HCT116 (cell line): Measurements from ENCODE around the gene VSNL1. TPM values are rescaled to one million over a fixed set of nuclear protein-coding genes. Genes with fewer than 3 reads are reported as not detected.

ENCODE experiments used
- ATAC-seq: fragments of 200-7000 bp; cut with Tn5 transposase; 2 replicates; pipeline ENCODE4 v1.9.1; 2020; ENCODE audit warnings: mild to moderate bottlenecking, moderate library complexity
- BruUV-seq: library from RNA; stranded (reverse); fragments of 400-500 nt; replicated peaks from 2 replicates; lab custom pipeline; 2021; lab: Mats Ljungman, UMichigan
- CTCF ChIA-PET: fragments of 300-600 bp; sonication (Branson Sonifier 250); formaldehyde crosslinking; loops from one replicate; lab custom pipeline; 2021; ENCODE audit warnings: antibody characterized with exemption; lab: Charles Lee
- POLR2A ChIA-PET: fragments of 300-600, 350-600 bp; sonication (Branson Sonifier 250); formaldehyde crosslinking; loops from one replicate; lab custom pipeline; 2021; ENCODE audit warnings: antibody characterized with exemption; lab: Charles Lee
- RAD21 ChIA-PET, 2 experiments: fragments of 300-600 bp; sonication (Branson Sonifier 250); formaldehyde crosslinking; loops; one replicate each; lab custom pipeline; 2023; ENCODE audit warnings: low total read pairs in 2 of 2; ENCODE audit not compliant: uncharacterized antibody in 2 of 2, unreplicated experiment in 2 of 2, low non-redundant PET in 1 of 2; lab: Charles Lee
- DNase-seq: peaks from one replicate; pipeline ENCODE4 v3.0.0-alpha.2; 2010; ENCODE audit warnings: low read depth, low spot score
- H2AFZ ChIP-seq: fragments of 200-600 bp; shearing (Covaris generic), sonication (generic); 2 replicates; pipeline ENCODE4 v1.6.1; 2017; ENCODE audit warnings: low read depth, mixed run types, mixed read lengths, antibody characterized with exemption, low read length; ENCODE audit not compliant: poor library complexity, severe bottlenecking
- H3K27ac ChIP-seq: 2 replicates; pipeline ENCODE4 v1.5.1; 2012; ENCODE audit warnings: low read depth, low read length
- H3K27me3 ChIP-seq: fragments of 200-600 bp; sonication (generic); 2 replicates; pipeline ENCODE4 v1.6.1; 2016; ENCODE audit warnings: mixed run types, low read length, mixed read lengths; ENCODE audit not compliant: insufficient read depth
- H3K36me3 ChIP-seq, 2 experiments: fragments of 200-500 bp in 1 of 2; fragments of 200-600 bp in 1 of 2; sonication (Bioruptor generic) in 1 of 2; sonication (generic) in 1 of 2; 2 replicates each; pipeline versions ENCODE4 v1.5.1 to v1.6.1; 2014 to 2016; ENCODE audit warnings: low read length in 2 of 2, inconsistent platforms in 1 of 2, mixed read lengths in 1 of 2, mixed run types in 1 of 2; ENCODE audit not compliant: insufficient read depth in 2 of 2, control insufficient read depth in 1 of 2
- H3K4me1 ChIP-seq, 2 experiments: fragments of 200-600 bp in 1 of 2; sonication (generic) in 1 of 2; 2 replicates each; pipeline versions ENCODE4 v1.5.1 to v1.6.1; 2012 to 2017; ENCODE audit warnings: low read length in 2 of 2, inconsistent platforms in 1 of 2, mild to moderate bottlenecking in 1 of 2, mixed read lengths in 1 of 2, mixed run types in 1 of 2, moderate library complexity in 1 of 2; ENCODE audit not compliant: insufficient read depth in 2 of 2, control insufficient read depth in 1 of 2
- H3K4me2 ChIP-seq: fragments of 200-600 bp; sonication (generic); 2 replicates; pipeline ENCODE4 v1.6.1; 2017; ENCODE audit warnings: mixed run types, low read length, mixed read lengths
- H3K4me3 ChIP-seq, 2 experiments: fragments of 200-600 bp in 1 of 2; sonication (generic) in 1 of 2; replicated peaks in 1 of 2; 2 replicates each; pipeline ENCODE4 v1.5.1; 2011 to 2016; ENCODE audit warnings: low read length in 2 of 2, control low read depth in 1 of 2, low read depth in 1 of 2, mild to moderate bottlenecking in 1 of 2, mixed read lengths in 1 of 2, mixed run types in 1 of 2
- H3K79me2 ChIP-seq: fragments of 200-600 bp; sonication (generic); 2 replicates; pipeline ENCODE4 v1.6.1; 2017; ENCODE audit warnings: mild to moderate bottlenecking, mixed run types, low read length, moderate library complexity, mixed read lengths; ENCODE audit not compliant: insufficient read depth
- H3K9ac ChIP-seq: fragments of 200-600 bp; sonication (generic); 2 replicates; pipeline ENCODE4 v1.6.1; 2016; ENCODE audit warnings: low read length, mixed read lengths
- H3K9me2 ChIP-seq: fragments of 200-600 bp; sonication (generic), shearing (Covaris generic); 2 replicates; pipeline ENCODE4 v1.6.1; 2017; ENCODE audit warnings: mixed run types, mild to moderate bottlenecking, moderate library complexity; ENCODE audit not compliant: insufficient read depth
- H3K9me3 ChIP-seq, 2 experiments: fragments of 200-500 bp in 1 of 2; fragments of 200-600 bp in 1 of 2; sonication (Bioruptor generic) in 1 of 2; sonication (generic) in 1 of 2; 2 replicates each; pipeline ENCODE4 v1.6.1; 2014 to 2017; ENCODE audit warnings: low read length in 2 of 2, mixed read lengths in 2 of 2, inconsistent platforms in 1 of 2, low read depth in 1 of 2, mild to moderate bottlenecking in 1 of 2, mixed run types in 1 of 2, moderate library complexity in 1 of 2; ENCODE audit not compliant: control insufficient read depth in 1 of 2, insufficient read depth in 1 of 2
- H4K20me1 ChIP-seq: fragments of 200-600 bp; sonication (generic), shearing (Covaris generic); 2 replicates; pipeline ENCODE4 v1.6.1; 2017; ENCODE audit warnings: mixed run types, mild to moderate bottlenecking, moderate library complexity; ENCODE audit not compliant: insufficient read depth
- CBX3 ChIP-seq: IDR thresholded peaks from 2 replicates; pipeline ENCODE4 v1.6.1; 2012; ENCODE audit warnings: low read depth
- EGR1 ChIP-seq: IDR thresholded peaks from 2 replicates; pipeline ENCODE4 v1.6.1; 2012; ENCODE audit warnings: low read depth
- ELF1 ChIP-seq: IDR thresholded peaks from 2 replicates; pipeline ENCODE4 v1.6.1; 2012; ENCODE audit warnings: low read depth, borderline replicate concordance
- EZH2 ChIP-seq: fragments of 200-600 bp; sonication (generic); IDR thresholded peaks from 2 replicates; pipeline ENCODE4 v1.6.1; 2017; ENCODE audit warnings: antibody characterized with exemption, mixed run types
- EZH2phosphoT487 ChIP-seq: fragments of 200-600 bp; IDR thresholded peaks from 2 replicates; pipeline ENCODE4 v1.6.1; 2018; ENCODE audit warnings: antibody characterized with exemption, borderline replicate concordance
- FOSL1 ChIP-seq: IDR thresholded peaks from 2 replicates; pipeline ENCODE4 v1.6.1; 2012; ENCODE audit warnings: low read depth
- JUND ChIP-seq: IDR thresholded peaks from 2 replicates; pipeline ENCODE4 v1.6.1; 2012
- POLR2A ChIP-seq: IDR thresholded peaks from 2 replicates; pipeline ENCODE4 v1.7.0; 2011; ENCODE audit warnings: borderline replicate concordance; ENCODE audit not compliant: insufficient read depth, insufficient read length; ENCODE audit errors: extremely low read depth
- POLR2AphosphoS5 ChIP-seq: IDR thresholded peaks from 2 replicates; pipeline ENCODE4 v1.6.1; 2011; ENCODE audit warnings: mild to moderate bottlenecking, low read depth, low read length, moderate library complexity
- RAD21 ChIP-seq: IDR thresholded peaks from 2 replicates; pipeline ENCODE4 v1.6.1; 2012; ENCODE audit warnings: low read depth, mild to moderate bottlenecking
- SIN3A ChIP-seq: IDR thresholded peaks from 2 replicates; pipeline ENCODE4 v1.6.1; 2012; ENCODE audit warnings: low read depth
- SRF ChIP-seq: IDR thresholded peaks from 2 replicates; pipeline ENCODE4 v1.6.1; 2012; ENCODE audit warnings: low read depth
- TCF7L2 ChIP-seq: IDR thresholded peaks from 2 replicates; pipeline ENCODE4 v1.7.0; 2011; ENCODE audit warnings: borderline replicate concordance, inconsistent platforms; ENCODE audit not compliant: insufficient read depth, insufficient read length; ENCODE audit errors: extremely low read depth
- YY1 ChIP-seq: IDR thresholded peaks from 2 replicates; pipeline ENCODE4 v1.6.1; 2011; ENCODE audit warnings: low read length, low read depth, moderate library complexity, mild to moderate bottlenecking; ENCODE audit not compliant: insufficient replicate concordance; ENCODE audit errors: extremely low read depth
- ZFX ChIP-seq: fragments of 450-650 bp; IDR thresholded peaks from 2 replicates; pipeline ENCODE4 v1.6.1; 2017
- ZNF274 ChIP-seq: fragments of 200-500 bp; sonication (Bioruptor generic); IDR thresholded peaks from 2 replicates; pipeline ENCODE4 v1.6.1; 2014; ENCODE audit warnings: mild to moderate bottlenecking, low read depth, low read length, inconsistent platforms
- intact Hi-C: fragments of 100-400 bp; cut with micrococcal nuclease; formaldehyde crosslinking; loops from 2 replicates; pipeline ENCODE4 v1.10.0; 2022
- total RNA-seq: library from RNA; stranded (reverse); gene quantifications from one replicate; pipeline ENCODE4 v1.2.1, GENCODE V29; 2021; ENCODE audit not compliant: unreplicated experiment
- TF ChIP-seq, protein P1 (sequence below): IDR thresholded peaks from 2 replicates; pipeline ENCODE4 v1.6.1; 2011; ENCODE audit warnings: mild to moderate bottlenecking, low read length, moderate library complexity; ENCODE audit not compliant: insufficient replicate concordance; ENCODE audit errors: extremely low read depth
- TF ChIP-seq, protein P2 (sequence below), 3 experiments: fragments of 200-600 bp in 1 of 3; sonication (generic) in 1 of 3; IDR thresholded peaks in 2 of 3; conservative IDR thresholded peaks in 1 of 3; 2 replicates each; pipeline ENCODE4 v1.5.1; 2012 to 2017; ENCODE audit warnings: low read depth in 2 of 3, low read length in 2 of 3, antibody characterized with exemption in 1 of 3, borderline replicate concordance in 1 of 3, control low read depth in 1 of 3, mild to moderate bottlenecking in 1 of 3, mixed read lengths in 1 of 3, mixed run types in 1 of 3, moderate library complexity in 1 of 3; ENCODE audit not compliant: insufficient read depth in 1 of 3
- TF ChIP-seq, protein P3 (sequence below): IDR thresholded peaks from 2 replicates; pipeline ENCODE4 v1.6.1; 2012; ENCODE audit warnings: low read depth
- TF ChIP-seq, protein P4 (sequence below): IDR thresholded peaks from 2 replicates; pipeline ENCODE4 v1.6.1; 2012

The VSNL1 gene
- total RNA-seq, 1 experiment from 2014 or later: 4.6 TPM

DNA sequence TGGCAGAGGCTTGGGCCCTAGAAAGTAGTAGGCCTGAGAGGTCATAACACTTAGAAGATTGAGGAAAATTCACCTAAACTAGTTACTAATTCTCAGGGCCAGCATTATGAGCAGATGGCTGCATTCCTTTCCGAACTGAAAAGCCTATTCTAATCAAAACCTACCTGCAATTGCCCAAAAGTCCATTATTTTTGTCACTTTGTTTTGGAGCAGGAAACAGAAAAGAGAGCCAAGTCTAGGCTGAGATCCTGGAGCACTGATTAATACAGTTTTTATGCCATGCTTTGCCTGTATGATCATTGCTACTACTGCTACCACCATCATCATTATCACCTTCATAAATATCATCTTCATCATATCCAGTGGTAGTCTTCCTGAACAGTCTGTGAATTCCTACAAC is 14.7 kb downstream of the VSNL1 start:
- POLR2A ChIA-PET: no interaction called here
- Histone ChIP-seq H3K9me3 (no peaks in the 10 kb centered on the region), H3K4me1 (no peaks in the 10 kb centered on the region; a peak in 1 of 4 replicates), H3K79me2 (no peaks in the 10 kb centered on the region), H4K20me1 (no peaks in the 10 kb centered on the region), H2AFZ (no peak overlapping the region), H3K36me3 (no peaks in the 10 kb centered on the region), H3K27ac (no peak overlapping the region), H3K9me2 (no peaks in the 10 kb centered on the region), H3K27me3 (no peaks in the 10 kb centered on the region), H3K4me2 (no peak overlapping the region), H3K4me3 (no peak overlapping the region), H3K9ac (no peak overlapping the region)
- CTCF ChIA-PET: no interaction called here
- TF ChIP-seq, protein P1, sequence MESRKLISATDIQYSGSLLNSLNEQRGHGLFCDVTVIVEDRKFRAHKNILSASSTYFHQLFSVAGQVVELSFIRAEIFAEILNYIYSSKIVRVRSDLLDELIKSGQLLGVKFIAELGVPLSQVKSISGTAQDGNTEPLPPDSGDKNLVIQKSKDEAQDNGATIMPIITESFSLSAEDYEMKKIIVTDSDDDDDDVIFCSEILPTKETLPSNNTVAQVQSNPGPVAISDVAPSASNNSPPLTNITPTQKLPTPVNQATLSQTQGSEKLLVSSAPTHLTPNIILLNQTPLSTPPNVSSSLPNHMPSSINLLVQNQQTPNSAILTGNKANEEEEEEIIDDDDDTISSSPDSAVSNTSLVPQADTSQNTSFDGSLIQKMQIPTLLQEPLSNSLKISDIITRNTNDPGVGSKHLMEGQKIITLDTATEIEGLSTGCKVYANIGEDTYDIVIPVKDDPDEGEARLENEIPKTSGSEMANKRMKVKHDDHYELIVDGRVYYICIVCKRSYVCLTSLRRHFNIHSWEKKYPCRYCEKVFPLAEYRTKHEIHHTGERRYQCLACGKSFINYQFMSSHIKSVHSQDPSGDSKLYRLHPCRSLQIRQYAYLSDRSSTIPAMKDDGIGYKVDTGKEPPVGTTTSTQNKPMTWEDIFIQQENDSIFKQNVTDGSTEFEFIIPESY: no peak
- TF ChIP-seq, protein P2, sequence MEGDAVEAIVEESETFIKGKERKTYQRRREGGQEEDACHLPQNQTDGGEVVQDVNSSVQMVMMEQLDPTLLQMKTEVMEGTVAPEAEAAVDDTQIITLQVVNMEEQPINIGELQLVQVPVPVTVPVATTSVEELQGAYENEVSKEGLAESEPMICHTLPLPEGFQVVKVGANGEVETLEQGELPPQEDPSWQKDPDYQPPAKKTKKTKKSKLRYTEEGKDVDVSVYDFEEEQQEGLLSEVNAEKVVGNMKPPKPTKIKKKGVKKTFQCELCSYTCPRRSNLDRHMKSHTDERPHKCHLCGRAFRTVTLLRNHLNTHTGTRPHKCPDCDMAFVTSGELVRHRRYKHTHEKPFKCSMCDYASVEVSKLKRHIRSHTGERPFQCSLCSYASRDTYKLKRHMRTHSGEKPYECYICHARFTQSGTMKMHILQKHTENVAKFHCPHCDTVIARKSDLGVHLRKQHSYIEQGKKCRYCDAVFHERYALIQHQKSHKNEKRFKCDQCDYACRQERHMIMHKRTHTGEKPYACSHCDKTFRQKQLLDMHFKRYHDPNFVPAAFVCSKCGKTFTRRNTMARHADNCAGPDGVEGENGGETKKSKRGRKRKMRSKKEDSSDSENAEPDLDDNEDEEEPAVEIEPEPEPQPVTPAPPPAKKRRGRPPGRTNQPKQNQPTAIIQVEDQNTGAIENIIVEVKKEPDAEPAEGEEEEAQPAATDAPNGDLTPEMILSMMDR (IDR thresholded peaks at IDR 0.05 in 2 of 3, conservative IDR thresholded peaks at IDR 0.05 in 1 of 3; ENCODE audit: borderline replicate concordance in 1 of 3, insufficient read depth in 1 of 3, low read depth in 2 of 3, low read length in 2 of 3): no peak
- TF ChIP-seq ELF1 (no peak), TCF7L2 (no peak), POLR2AphosphoS5 (no peak), YY1 (no peak), ZFX (no peak), RAD21 (no peak), ZNF274 (no peak), SIN3A (no peak), CBX3 (no peak), FOSL1 (no peak), JUND (no peak), SRF (no peak), EZH2 (no peak), POLR2A (no peak), EZH2phosphoT487 (no peak), EGR1 (no peak)
- TF ChIP-seq, protein P3, sequence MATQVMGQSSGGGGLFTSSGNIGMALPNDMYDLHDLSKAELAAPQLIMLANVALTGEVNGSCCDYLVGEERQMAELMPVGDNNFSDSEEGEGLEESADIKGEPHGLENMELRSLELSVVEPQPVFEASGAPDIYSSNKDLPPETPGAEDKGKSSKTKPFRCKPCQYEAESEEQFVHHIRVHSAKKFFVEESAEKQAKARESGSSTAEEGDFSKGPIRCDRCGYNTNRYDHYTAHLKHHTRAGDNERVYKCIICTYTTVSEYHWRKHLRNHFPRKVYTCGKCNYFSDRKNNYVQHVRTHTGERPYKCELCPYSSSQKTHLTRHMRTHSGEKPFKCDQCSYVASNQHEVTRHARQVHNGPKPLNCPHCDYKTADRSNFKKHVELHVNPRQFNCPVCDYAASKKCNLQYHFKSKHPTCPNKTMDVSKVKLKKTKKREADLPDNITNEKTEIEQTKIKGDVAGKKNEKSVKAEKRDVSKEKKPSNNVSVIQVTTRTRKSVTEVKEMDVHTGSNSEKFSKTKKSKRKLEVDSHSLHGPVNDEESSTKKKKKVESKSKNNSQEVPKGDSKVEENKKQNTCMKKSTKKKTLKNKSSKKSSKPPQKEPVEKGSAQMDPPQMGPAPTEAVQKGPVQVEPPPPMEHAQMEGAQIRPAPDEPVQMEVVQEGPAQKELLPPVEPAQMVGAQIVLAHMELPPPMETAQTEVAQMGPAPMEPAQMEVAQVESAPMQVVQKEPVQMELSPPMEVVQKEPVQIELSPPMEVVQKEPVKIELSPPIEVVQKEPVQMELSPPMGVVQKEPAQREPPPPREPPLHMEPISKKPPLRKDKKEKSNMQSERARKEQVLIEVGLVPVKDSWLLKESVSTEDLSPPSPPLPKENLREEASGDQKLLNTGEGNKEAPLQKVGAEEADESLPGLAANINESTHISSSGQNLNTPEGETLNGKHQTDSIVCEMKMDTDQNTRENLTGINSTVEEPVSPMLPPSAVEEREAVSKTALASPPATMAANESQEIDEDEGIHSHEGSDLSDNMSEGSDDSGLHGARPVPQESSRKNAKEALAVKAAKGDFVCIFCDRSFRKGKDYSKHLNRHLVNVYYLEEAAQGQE: no peak
- TF ChIP-seq, protein P4, sequence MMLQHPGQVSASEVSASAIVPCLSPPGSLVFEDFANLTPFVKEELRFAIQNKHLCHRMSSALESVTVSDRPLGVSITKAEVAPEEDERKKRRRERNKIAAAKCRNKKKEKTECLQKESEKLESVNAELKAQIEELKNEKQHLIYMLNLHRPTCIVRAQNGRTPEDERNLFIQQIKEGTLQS: no peak
- RAD21 ChIA-PET: no interaction called here
- no TSS peak for BruUV-seq
- ATAC-seq (no peak), DNase-seq (no peak)
- intact Hi-C loops: no loop called here
